SK-N-SH (cell line): ENCODE results near the gene XXYLT1. TPM values are rescaled to one million over a fixed set of nuclear protein-coding genes. Genes with fewer than 3 reads are reported as not detected.

Experiments
- CTCF ChIA-PET: fragments of 300-600, 350-600 bp; formaldehyde crosslinking; extraction: SDS; loops from one replicate; lab custom pipeline; 2021; lab: Yijun Ruan, JAX
- POLR2A ChIA-PET: fragments of 350-600 bp; sonication (Branson Sonifier 250); formaldehyde crosslinking; extraction: SDS; loops from one replicate; lab custom pipeline; 2020; ENCODE audit warnings: antibody characterized with exemption, inconsistent platforms; lab: Yijun Ruan, JAX
- DNase-seq: peaks from one replicate; pipeline ENCODE4 v3.0.0; 2012
- H2AFZ ChIP-seq: fragments of 200-600 bp; sonication (generic); 2 replicates; pipeline ENCODE4 v1.8.1; 2016; ENCODE audit warnings: antibody characterized with exemption, mild to moderate bottlenecking, low read depth
- H3F3A ChIP-seq: fragments of 200-600 bp; sonication (generic); replicated peaks from 2 replicates; pipeline ENCODE3; 2016; ENCODE audit warnings: antibody characterized with exemption, mild to moderate bottlenecking; ENCODE audit not compliant: insufficient read depth
- H3K27ac ChIP-seq, 2 experiments: fragments of 200-500 bp in 1 of 2; fragments of 200-600 bp in 1 of 2; sonication (Bioruptor generic) in 1 of 2; sonication (generic), shearing (Covaris generic) in 1 of 2; 2 replicates each; pipeline versions ENCODE4 v1.5.1 to v1.6.1; 2014 to 2016; ENCODE audit warnings: low read depth in 2 of 2, inconsistent platforms in 1 of 2, low read length in 1 of 2, mild to moderate bottlenecking in 1 of 2, mixed read lengths in 1 of 2
- H3K27me3 ChIP-seq: fragments of 200-600 bp; sonication (generic), shearing (Covaris generic); 2 replicates; pipeline ENCODE4 v1.6.1; 2016; ENCODE audit warnings: mixed run types; ENCODE audit not compliant: insufficient read depth
- H3K36me3 ChIP-seq, 2 experiments: fragments of 200-500 bp in 1 of 2; fragments of 200-600 bp in 1 of 2; sonication (Bioruptor generic) in 1 of 2; sonication (generic) in 1 of 2; replicated peaks in 1 of 2; 2 replicates each; pipeline versions ENCODE3 to v1.5.1; 2014 to 2016; ENCODE audit warnings: low read length in 1 of 2, mild to moderate bottlenecking in 1 of 2; ENCODE audit not compliant: insufficient read depth in 2 of 2, control insufficient read depth in 1 of 2
- H3K4me1 ChIP-seq, 2 experiments: fragments of 200-500 bp in 1 of 2; fragments of 200-600 bp in 1 of 2; sonication (Bioruptor generic) in 1 of 2; sonication (generic), shearing (Covaris generic) in 1 of 2; 2 replicates each; pipeline versions ENCODE4 v1.5.1 to v1.6.1; 2014 to 2016; ENCODE audit warnings: low read depth in 1 of 2, low read length in 1 of 2, mixed run types in 1 of 2; ENCODE audit not compliant: insufficient read depth in 2 of 2, control insufficient read depth in 1 of 2
- H3K4me2 ChIP-seq: fragments of 200-600 bp; sonication (generic), shearing (Covaris generic); 2 replicates; pipeline ENCODE4 v1.6.1; 2017; ENCODE audit warnings: mixed run types
- H3K4me3 ChIP-seq, 2 experiments: fragments of 200-500 bp in 1 of 2; fragments of 200-600 bp in 1 of 2; sonication (Bioruptor generic) in 1 of 2; sonication (generic), shearing (Covaris generic) in 1 of 2; 2 replicates each; pipeline versions ENCODE4 v1.5.1 to v1.8.1; 2014 to 2016; ENCODE audit warnings: low read depth in 2 of 2, inconsistent platforms in 1 of 2, low read length in 1 of 2, mild to moderate bottlenecking in 1 of 2, mixed read lengths in 1 of 2, moderate library complexity in 1 of 2
- H3K79me2 ChIP-seq: fragments of 200-600 bp; sonication (generic); 2 replicates; pipeline ENCODE4 v1.8.1; 2017; ENCODE audit warnings: mild to moderate bottlenecking; ENCODE audit not compliant: insufficient read depth
- H3K9ac ChIP-seq: fragments of 200-600 bp; sonication (generic); 2 replicates; pipeline ENCODE4 v1.6.1; 2017; ENCODE audit warnings: mixed run types
- H3K9me2 ChIP-seq: fragments of 200-600 bp; sonication (generic); 2 replicates; pipeline ENCODE4 v1.6.1; 2017; ENCODE audit warnings: mixed run types
- H3K9me3 ChIP-seq: fragments of 200-600 bp; sonication (generic); 2 replicates; pipeline ENCODE4 v1.6.1; 2017; ENCODE audit warnings: mixed run types, mild to moderate bottlenecking, moderate library complexity
- H4K20me1 ChIP-seq: fragments of 200-600 bp; sonication (generic); 2 replicates; pipeline ENCODE4 v1.6.1; 2017; ENCODE audit warnings: mild to moderate bottlenecking, mixed run types; ENCODE audit not compliant: insufficient read depth
- FOXJ3 ChIP-seq: sonication (generic); formaldehyde crosslinking; IDR thresholded peaks from 2 replicates; pipeline ENCODE4 v1.5.1; 2020; ENCODE audit warnings: mild to moderate bottlenecking, missing genetic modification reagents
- GATA2 ChIP-seq: sonication (generic); formaldehyde crosslinking; IDR thresholded peaks from 2 replicates; pipeline ENCODE4 v1.5.0; 2020; ENCODE audit warnings: mild to moderate bottlenecking, missing genetic modification reagents
- MEF2A ChIP-seq: IDR thresholded peaks from 2 replicates; pipeline ENCODE4 v1.4.0; 2012; ENCODE audit warnings: low read depth, borderline replicate concordance
- MXI1 ChIP-seq: IDR thresholded peaks from 2 replicates; pipeline ENCODE4 v1.6.1; 2012; ENCODE audit warnings: mild to moderate bottlenecking, low read depth, low read length, improper control_type of control experiment
- NRF1 ChIP-seq: IDR thresholded peaks from 2 replicates; pipeline ENCODE4 v1.6.1; 2012; ENCODE audit warnings: low read depth, mild to moderate bottlenecking, low read length
- RCOR1 ChIP-seq: fragments of 150-350 bp; IDR thresholded peaks from 2 replicates; pipeline ENCODE4 v1.6.1; 2017; ENCODE audit warnings: antibody characterized with exemption, low read length
- RXRA ChIP-seq: IDR thresholded peaks from 2 replicates; pipeline ENCODE4 v1.4.0; 2012; ENCODE audit warnings: low read depth, mild to moderate bottlenecking, borderline replicate concordance
- SMC3 ChIP-seq: IDR thresholded peaks from 2 replicates; pipeline ENCODE4 v1.6.1; 2012; ENCODE audit warnings: low read depth, low read length, improper control_type of control experiment
- WGBS: methylation state at CpG from one replicate; pipeline ENCODE4 v1.1.6; 2017; ENCODE audit warnings: low lambda C conversion rate; 5-methylcytosine and 5-hydroxymethylcytosine counted together
- polyA plus RNA-seq, 3 experiments: library from polyadenylated mRNA; depleted of rRNA; stranded (reverse); fragments of >200 nt; gene quantifications; 2 replicates each; pipeline ENCODE4 v1.2.3, GENCODE V29; 2012
- TF ChIP-seq, protein P1 (sequence below): IDR thresholded peaks from 2 replicates; pipeline ENCODE4 v1.6.1; 2012; ENCODE audit warnings: mild to moderate bottlenecking, low read depth, low read length, moderate library complexity
- TF ChIP-seq, protein P2 (sequence below): IDR thresholded peaks from 2 replicates; pipeline ENCODE4 v1.4.0; 2012; ENCODE audit warnings: low read depth
- TF ChIP-seq, protein P3 (sequence below): IDR thresholded peaks from 2 replicates; pipeline ENCODE4 v1.4.0; 2012; ENCODE audit warnings: low read depth, borderline replicate concordance
- TF ChIP-seq, protein P4 (sequence below): IDR thresholded peaks from 2 replicates; pipeline ENCODE4 v1.4.0; 2012; ENCODE audit warnings: low read depth, borderline replicate concordance

Gene XXYLT1
- polyA plus RNA-seq, 1 of the 3 experiments (the other 2 are of a cell fraction): 22.6 TPM

DNA sequence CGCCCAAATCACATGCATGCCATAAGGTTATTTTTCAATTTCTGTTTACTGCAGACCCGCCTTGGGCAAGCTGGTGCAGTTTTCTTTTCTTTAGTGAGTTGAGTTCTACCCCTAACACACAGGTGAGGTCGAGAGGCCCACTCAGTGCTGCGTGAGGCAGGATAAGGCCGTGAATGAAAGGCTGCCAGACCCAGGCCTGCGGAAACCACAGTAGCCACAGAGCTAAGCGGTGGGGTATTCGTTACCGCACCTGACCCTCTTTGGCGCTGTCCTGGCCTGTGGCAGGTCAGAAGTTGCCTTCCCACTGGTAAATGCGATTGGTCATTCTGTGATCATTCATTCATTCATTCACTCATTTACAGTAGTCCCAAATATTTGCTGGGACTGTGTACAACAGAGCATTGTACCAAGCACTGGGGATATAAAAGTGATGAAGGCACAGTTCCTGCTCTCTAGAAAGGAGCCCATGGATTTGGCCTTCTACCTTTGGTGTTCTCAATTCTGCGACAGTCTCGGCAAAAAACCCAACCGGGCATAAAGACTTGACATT is 144.8 kb downstream of the XXYLT1 start:
- no peaks in the 10 kb centered on the region for H4K20me1 ChIP-seq
- H3K9me3 ChIP-seq: no peaks in the 10 kb centered on the region
- no peak overlapping the region for H3K4me3 ChIP-seq
- no peaks in the 10 kb centered on the region for H3K9me2 ChIP-seq
- H3K79me2 ChIP-seq: no peaks in the 10 kb centered on the region
- no peak overlapping the region for H3K4me2 ChIP-seq
- H3K9ac ChIP-seq: no peak overlapping the region
- DNase-seq: no peak
- POLR2A ChIA-PET: interaction anchor here (0.5 kb wide), 1 partner anchor 51 kb away, joined by 4 read pairs; no protein-coding TSS in a partner anchor
- peaks cover 0 to 33% of the 10 kb centered on the region in 2 experiments; a peak in 1 of 4 replicates for H3K4me1 ChIP-seq
- TF ChIP-seq, protein P1, sequence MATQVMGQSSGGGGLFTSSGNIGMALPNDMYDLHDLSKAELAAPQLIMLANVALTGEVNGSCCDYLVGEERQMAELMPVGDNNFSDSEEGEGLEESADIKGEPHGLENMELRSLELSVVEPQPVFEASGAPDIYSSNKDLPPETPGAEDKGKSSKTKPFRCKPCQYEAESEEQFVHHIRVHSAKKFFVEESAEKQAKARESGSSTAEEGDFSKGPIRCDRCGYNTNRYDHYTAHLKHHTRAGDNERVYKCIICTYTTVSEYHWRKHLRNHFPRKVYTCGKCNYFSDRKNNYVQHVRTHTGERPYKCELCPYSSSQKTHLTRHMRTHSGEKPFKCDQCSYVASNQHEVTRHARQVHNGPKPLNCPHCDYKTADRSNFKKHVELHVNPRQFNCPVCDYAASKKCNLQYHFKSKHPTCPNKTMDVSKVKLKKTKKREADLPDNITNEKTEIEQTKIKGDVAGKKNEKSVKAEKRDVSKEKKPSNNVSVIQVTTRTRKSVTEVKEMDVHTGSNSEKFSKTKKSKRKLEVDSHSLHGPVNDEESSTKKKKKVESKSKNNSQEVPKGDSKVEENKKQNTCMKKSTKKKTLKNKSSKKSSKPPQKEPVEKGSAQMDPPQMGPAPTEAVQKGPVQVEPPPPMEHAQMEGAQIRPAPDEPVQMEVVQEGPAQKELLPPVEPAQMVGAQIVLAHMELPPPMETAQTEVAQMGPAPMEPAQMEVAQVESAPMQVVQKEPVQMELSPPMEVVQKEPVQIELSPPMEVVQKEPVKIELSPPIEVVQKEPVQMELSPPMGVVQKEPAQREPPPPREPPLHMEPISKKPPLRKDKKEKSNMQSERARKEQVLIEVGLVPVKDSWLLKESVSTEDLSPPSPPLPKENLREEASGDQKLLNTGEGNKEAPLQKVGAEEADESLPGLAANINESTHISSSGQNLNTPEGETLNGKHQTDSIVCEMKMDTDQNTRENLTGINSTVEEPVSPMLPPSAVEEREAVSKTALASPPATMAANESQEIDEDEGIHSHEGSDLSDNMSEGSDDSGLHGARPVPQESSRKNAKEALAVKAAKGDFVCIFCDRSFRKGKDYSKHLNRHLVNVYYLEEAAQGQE: no peak
- TF ChIP-seq, protein P2, sequence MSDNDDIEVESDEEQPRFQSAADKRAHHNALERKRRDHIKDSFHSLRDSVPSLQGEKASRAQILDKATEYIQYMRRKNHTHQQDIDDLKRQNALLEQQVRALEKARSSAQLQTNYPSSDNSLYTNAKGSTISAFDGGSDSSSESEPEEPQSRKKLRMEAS: no peak
- no peak for TF ChIP-seq MXI1
- no peak for TF ChIP-seq GATA2 (CRISPR knock-in tag)
- no peak for TF ChIP-seq FOXJ3 (CRISPR knock-in tag)
- TF ChIP-seq NRF1: no peak
- no peak for TF ChIP-seq SMC3
- no peak for TF ChIP-seq MEF2A
- TF ChIP-seq, protein P3, sequence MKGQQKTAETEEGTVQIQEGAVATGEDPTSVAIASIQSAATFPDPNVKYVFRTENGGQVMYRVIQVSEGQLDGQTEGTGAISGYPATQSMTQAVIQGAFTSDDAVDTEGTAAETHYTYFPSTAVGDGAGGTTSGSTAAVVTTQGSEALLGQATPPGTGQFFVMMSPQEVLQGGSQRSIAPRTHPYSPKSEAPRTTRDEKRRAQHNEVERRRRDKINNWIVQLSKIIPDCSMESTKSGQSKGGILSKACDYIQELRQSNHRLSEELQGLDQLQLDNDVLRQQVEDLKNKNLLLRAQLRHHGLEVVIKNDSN: no peak
- TF ChIP-seq, protein P4, sequence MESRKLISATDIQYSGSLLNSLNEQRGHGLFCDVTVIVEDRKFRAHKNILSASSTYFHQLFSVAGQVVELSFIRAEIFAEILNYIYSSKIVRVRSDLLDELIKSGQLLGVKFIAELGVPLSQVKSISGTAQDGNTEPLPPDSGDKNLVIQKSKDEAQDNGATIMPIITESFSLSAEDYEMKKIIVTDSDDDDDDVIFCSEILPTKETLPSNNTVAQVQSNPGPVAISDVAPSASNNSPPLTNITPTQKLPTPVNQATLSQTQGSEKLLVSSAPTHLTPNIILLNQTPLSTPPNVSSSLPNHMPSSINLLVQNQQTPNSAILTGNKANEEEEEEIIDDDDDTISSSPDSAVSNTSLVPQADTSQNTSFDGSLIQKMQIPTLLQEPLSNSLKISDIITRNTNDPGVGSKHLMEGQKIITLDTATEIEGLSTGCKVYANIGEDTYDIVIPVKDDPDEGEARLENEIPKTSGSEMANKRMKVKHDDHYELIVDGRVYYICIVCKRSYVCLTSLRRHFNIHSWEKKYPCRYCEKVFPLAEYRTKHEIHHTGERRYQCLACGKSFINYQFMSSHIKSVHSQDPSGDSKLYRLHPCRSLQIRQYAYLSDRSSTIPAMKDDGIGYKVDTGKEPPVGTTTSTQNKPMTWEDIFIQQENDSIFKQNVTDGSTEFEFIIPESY: no peak
- no peak for TF ChIP-seq RXRA
- TF ChIP-seq RCOR1: no peak
- 91% methylated on average over 14 of the region's 14 CpGs for WGBS
- CTCF ChIA-PET: interaction anchor here (0.7 to 8.5 kb wide), 3 partner anchors 11 to 443 kb away, joined by 3 to 41 read pairs (median 11); no protein-coding TSS in a partner anchor
- no peak overlapping the region for H3K27ac ChIP-seq
- no peak overlapping the region for H2AFZ ChIP-seq
- H3K36me3 ChIP-seq: no peaks in the 10 kb centered on the region
- no peaks in the 10 kb centered on the region for H3K27me3 ChIP-seq
- H3F3A ChIP-seq: no peaks in the 10 kb centered on the region
